Measurements from ENCODE around the gene SUSD1. TPM values are rescaled to one million over a fixed set of nuclear protein-coding genes. Genes with fewer than 3 reads are reported as not detected.

Gene SUSD1
- polyA plus RNA-seq, 1 experiment, result 24.2 TPM

DNA sequence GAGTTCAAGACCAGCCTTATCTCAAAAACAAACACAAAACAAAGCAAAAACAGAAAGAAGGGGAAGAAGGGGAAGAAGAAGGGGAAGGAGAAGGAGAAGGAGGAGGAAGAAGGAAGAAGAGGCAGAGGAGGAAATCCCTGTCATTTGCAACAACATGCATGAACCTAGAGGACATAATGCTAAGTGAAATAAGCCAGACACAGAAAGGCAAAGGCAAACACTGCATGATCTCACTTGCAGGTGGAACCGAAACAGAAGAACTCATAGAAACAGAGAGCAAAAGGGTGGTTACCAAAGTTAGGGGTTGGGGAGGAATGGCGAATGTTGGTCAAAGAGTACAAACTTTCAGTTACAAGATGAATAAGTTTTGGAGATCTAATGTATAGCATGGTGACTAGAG, 143.1 kb downstream of the SUSD1 start:
- no peaks in the 10 kb centered on the region for H3K9me3 ChIP-seq (ENCODE audit: control insufficient read depth, insufficient read depth, low read length)
- POLR2A ChIA-PET, result no interaction called here
- H3K27me3 ChIP-seq (ENCODE audit: control insufficient read depth, insufficient read depth, low read length), result no peaks in the 10 kb centered on the region
- TF ChIP-seq, protein P1, sequence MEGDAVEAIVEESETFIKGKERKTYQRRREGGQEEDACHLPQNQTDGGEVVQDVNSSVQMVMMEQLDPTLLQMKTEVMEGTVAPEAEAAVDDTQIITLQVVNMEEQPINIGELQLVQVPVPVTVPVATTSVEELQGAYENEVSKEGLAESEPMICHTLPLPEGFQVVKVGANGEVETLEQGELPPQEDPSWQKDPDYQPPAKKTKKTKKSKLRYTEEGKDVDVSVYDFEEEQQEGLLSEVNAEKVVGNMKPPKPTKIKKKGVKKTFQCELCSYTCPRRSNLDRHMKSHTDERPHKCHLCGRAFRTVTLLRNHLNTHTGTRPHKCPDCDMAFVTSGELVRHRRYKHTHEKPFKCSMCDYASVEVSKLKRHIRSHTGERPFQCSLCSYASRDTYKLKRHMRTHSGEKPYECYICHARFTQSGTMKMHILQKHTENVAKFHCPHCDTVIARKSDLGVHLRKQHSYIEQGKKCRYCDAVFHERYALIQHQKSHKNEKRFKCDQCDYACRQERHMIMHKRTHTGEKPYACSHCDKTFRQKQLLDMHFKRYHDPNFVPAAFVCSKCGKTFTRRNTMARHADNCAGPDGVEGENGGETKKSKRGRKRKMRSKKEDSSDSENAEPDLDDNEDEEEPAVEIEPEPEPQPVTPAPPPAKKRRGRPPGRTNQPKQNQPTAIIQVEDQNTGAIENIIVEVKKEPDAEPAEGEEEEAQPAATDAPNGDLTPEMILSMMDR (IDR thresholded peaks at IDR 0.05; ENCODE audit: low read depth, low read length), result no peak
- CTCF ChIA-PET, result no interaction called here
- H3K27ac ChIP-seq (ENCODE audit: low read depth, low read length), result no peak overlapping the region
- no peak for DNase-seq (ENCODE audit: low read depth, low spot score)
- H3K4me3 ChIP-seq (ENCODE audit: low read depth, low read length), result no peak overlapping the region

DNA sequence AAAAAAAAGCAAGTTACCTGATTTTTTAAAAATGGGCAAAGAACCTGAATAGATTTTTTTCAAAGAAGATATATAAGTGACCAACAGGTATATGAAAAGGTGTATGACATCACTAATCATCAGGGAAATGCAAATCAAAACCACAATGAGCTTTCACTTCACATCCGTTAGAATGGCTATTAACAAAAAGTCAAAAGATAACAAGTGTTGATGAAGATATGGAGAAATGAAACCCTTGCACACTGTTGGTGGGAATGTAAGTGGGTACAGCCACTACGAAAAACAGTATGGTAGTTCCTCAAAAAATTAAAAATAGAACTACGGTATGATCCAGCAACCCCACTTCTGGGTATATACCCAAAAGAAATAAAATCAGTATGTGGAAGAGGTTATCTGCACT, 143.7 kb downstream of the SUSD1 start:
- CTCF ChIA-PET, result no interaction called here

DNA sequence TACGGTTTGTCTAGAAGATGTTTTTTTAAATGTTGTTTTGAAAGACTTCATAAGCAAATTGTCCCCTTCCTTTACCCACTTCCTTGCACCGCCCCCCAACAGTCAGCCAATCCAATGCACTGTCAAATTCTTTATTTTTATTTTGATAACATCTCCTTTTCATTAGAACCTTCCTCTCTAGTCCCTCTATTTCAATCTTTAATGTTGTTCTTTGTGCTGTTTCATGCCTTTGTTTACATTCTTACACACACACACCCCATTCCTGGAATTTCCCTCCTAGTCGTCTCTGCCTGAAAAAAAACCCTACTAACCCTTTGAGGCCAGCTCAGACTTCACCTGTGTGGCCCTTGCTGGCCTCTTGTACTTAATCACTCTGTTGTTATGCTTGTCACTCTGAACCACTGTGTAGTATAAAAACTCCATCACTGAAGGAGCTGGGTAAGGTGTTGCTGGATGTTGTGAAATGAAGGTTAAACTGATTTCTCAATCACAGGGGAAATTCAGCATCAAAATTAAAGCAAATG, 145.1 kb downstream of the SUSD1 start:
- CTCF ChIA-PET, result no interaction called here
- H3K9me3 ChIP-seq (ENCODE audit: control insufficient read depth, insufficient read depth, low read length), result no peaks in the 10 kb centered on the region
- peak overlapping the region; percentile 59 for H3K27ac ChIP-seq (ENCODE audit: low read depth, low read length)
- no peak overlapping the region for H3K4me3 ChIP-seq (ENCODE audit: low read depth, low read length)
- TF ChIP-seq, protein P1 (IDR thresholded peaks at IDR 0.05; ENCODE audit: low read depth, low read length), result no peak
- POLR2A ChIA-PET, result interaction anchor here (0.9 to 1.1 kb wide), 4 partner anchors 12 to 44 kb away, joined by 3 to 4 read pairs (median 3); no protein-coding TSS in a partner anchor
- peak; percentile 52 for DNase-seq (ENCODE audit: low read depth, low spot score)
- no peaks in the 10 kb centered on the region for H3K27me3 ChIP-seq (ENCODE audit: control insufficient read depth, insufficient read depth, low read length)

More for the DNA sequence above, 143.7 kb downstream of the SUSD1 start:
- DNase-seq (ENCODE audit: low read depth, low spot score), result no peak
- TF ChIP-seq, protein P1 (IDR thresholded peaks at IDR 0.05; ENCODE audit: low read depth, low read length), result no peak
- no peaks in the 10 kb centered on the region for H3K9me3 ChIP-seq (ENCODE audit: control insufficient read depth, insufficient read depth, low read length)
- H3K4me3 ChIP-seq (ENCODE audit: low read depth, low read length), result no peak overlapping the region
- H3K27ac ChIP-seq (ENCODE audit: low read depth, low read length), result no peak overlapping the region
- no peaks in the 10 kb centered on the region for H3K27me3 ChIP-seq (ENCODE audit: control insufficient read depth, insufficient read depth, low read length)
- POLR2A ChIA-PET, result no interaction called here

DNA sequence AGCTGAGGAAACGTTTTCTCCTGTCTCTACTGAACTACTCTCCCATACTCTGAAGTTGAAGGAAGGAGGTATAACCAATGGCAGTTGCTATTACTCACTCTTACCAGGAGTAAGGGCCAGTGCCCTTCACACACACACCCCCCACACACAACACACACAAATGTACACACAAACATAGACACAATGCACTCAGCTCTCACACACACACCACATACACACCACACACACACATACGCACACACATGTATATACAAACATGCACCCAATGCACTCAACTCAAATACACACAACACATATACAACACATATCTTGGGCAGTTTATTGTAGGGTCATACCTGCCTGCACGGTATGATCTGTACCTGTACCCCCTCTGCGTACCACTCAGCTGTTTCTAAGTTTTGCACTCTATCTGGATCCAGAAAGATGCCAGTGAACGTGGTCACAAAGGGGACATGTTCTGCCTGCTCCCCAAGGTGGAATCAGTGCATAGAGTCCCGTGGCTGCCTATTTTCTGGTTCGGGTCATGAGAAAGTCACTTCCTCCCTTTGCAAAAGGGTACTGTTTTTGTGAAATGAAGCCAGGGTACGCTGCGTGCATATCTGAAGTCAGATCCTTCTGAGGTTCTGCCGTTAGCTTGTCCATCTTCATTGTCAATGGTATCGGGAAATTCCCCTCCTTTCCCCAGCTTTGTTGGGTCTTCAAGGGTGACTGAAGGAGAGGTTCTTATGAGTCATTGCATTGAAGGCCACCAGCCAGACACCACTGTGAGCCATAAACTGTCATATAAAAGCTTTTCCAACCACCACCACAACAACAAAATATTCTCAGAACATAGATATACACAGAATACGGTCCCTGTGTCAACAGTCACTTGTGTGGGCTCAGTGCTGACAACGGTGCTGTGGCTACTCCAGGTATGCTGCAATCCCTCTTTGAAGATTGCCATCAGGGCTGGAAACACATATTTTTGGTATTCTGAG, 146.6 kb downstream of the SUSD1 start:
- H3K9me3 ChIP-seq (ENCODE audit: control insufficient read depth, insufficient read depth, low read length), result no peaks in the 10 kb centered on the region
- DNase-seq (ENCODE audit: low read depth, low spot score), result no peak
- TF ChIP-seq, protein P1 (IDR thresholded peaks at IDR 0.05; ENCODE audit: low read depth, low read length), result no peak
- ChIA-PET CTCF (no interaction called here), POLR2A (no interaction called here)
- H3K27me3 ChIP-seq (ENCODE audit: control insufficient read depth, insufficient read depth, low read length), result no peaks in the 10 kb centered on the region
- no peak overlapping the region for H3K4me3 ChIP-seq (ENCODE audit: low read depth, low read length)
- no peak overlapping the region for H3K27ac ChIP-seq (ENCODE audit: low read depth, low read length)

DNA sequence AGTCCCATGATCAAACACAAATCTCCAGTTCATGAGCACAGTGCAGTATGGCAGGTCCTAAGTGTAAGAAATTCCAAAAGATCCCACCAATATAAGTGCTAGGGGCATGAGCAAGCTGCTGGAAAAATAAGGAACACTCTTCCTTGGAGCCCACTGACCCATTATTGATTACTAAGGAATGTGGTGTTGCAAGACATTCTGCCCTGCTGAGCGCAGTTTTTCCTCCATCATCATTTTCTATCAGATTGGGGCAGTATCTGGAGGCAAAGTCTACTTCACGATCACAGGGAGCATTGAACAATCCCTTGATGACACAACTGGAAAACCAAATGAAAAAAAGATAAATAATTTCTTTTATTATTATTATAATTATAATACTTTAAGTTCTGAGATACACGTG, 149.2 kb downstream of the SUSD1 start:
- CTCF ChIA-PET, result no interaction called here
- no peak for DNase-seq (ENCODE audit: low read depth, low spot score)
- Histone ChIP-seq H3K4me3 (ENCODE audit: low read depth, low read length) (no peak overlapping the region), H3K27ac (ENCODE audit: low read depth, low read length) (no peak overlapping the region), H3K27me3 (ENCODE audit: control insufficient read depth, insufficient read depth, low read length) (no peaks in the 10 kb centered on the region), H3K9me3 (ENCODE audit: control insufficient read depth, insufficient read depth, low read length) (no peaks in the 10 kb centered on the region)
- POLR2A ChIA-PET, result no interaction called here
- TF ChIP-seq, protein P1 (IDR thresholded peaks at IDR 0.05; ENCODE audit: low read depth, low read length), result no peak
